ENCODE data around the gene CD79B.
"Not testable (repeated sequence)": the region's sequence is repeated elsewhere in the genome, so short reads cannot be mapped to it uniquely, and the experiment has no call there.

CD79B gene

GRCh38 chr17:63933598-63933997 is 1.5 kb upstream of the CD79B start:
- no peak for DNase-seq (ENCODE audit: low spot score)

DNA sequence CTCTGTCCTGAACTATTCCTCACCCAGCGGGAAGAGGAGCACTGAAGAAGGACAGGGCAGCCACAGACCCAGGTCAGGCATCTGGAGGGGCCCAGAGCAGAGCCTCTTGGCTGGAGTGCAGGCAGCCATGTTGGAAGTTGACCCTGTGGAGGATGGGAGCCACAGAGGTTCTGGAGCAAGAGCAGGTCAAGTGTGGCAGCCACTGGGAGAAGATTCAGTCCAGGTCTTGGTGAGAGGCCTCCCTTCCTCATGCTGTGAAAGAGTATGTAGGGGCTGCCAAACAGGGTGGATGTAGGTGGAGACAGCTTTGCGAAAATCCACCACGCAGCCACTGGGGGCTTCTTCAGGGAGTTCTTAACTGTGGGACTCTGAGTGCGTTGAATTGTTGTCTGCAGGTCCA is 590 bp upstream of the CD79B start:
- no peak for DNase-seq (ENCODE audit: low spot score)

DNA sequence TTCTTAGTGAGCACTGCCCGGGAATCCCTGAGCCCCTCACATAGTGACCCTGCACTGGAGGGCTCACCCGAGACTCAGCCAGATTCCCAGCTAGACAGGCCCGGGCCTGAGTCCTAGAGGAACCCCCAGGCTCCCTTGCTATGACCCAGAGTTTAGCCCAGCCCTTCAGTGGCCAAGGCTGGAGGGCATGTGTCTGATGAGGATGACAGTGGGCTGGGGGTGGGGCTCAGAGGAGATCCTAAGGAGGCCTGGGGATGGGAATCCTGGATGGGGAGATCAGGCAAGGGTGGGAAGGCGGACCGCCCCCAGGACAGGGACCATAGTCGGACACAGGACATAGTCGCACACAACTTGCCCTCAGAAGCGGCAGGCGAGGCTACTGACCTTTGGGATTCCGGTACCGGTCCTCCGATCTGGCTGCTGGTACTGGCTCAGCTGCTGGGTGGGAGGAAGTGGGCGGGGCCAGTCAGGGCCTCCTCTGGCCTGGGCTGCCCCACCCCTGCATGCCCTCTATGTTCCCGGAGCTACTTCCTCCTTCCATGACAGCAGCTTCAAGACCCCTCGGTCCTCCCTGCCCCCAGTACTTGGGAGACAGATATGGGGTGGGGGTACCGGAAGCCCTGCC is 1.1 kb downstream of the CD79B start:
- DNase-seq (ENCODE audit: low spot score): no peak

DNA sequence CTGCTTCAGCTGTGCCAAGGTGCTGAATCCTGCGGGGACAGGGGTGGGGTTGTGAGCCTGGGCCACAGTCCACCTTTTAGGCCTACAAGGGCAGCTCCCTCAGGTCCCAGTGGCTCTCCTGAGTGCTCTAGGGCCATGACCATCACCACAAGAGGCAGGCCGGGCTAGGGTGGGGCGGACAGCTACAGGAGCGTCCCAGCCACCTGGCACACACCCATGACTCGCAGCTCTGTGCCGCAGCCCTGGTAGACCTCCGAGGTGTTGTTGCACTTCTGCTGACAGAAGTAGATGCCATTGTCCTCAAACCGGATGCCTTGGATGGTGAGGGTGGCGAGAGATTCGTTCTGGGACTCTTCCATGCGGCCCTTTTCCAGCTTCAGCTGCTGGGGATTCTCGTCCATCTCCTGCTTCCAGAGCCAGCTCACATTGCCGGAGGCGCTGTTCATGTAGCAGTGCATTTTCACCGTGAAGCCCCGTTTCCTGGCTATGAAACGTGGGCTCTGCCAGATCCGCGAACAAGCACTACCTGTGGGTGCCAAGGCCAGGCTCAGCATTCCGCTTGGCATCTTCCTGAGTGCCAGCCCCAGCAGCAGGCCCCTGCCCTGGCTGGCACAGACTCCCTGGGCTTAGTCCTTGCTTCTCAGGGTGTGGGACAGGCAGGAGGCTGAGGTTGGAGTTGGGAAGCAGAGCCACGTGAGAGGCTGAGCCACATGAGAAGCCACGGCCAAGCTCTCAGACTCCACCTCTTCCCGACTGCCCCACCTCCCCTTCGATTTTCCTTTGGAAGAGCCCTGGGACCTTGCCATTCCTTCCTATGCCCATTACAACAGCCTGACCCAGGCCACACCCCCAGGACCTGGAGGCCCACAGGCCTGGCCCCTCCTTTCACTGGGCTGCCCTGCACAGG is 2.0 kb downstream of the CD79B start:
- no peak for DNase-seq (ENCODE audit: low spot score)

DNA sequence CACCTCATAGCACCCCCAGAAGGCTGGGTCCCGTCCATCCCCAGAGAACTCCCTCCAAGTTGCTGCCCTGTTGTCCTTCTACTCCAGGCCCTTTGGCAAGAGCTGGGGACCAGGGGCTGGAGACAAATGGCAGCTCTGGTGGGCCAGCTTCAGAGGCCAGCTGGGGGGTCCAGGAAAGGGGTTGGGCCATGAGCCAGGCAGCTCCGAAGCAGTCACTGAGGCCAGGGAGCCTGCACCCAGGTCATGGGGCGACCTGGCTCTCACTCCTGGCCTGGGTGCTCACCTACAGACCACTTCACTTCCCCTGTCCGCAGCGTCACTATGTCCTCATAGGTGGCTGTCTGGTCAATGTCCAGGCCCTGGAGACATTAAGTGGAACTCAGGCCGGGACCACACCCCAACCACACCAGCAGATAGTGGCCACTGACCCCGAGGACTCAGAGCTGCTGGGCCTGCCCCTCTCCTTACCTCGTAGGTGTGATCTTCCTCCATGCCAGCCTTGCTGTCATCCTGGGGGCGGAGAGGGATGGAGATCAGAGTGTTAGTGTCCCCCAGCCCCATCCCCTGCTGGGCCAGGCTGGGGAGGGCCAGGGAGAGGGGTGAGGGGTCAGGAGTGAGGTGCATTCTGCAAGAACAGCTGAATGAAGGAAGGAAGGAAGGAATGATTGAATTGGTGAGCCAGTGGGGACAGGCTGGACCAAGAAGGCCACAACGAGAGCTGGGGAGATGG is 3.0 kb downstream of the CD79B start:
- no peak for DNase-seq (ENCODE audit: low spot score)

GRCh38 chr17:63928172-63928666 is 3.9 kb downstream of the CD79B start:
- DNase-seq (ENCODE audit: low spot score): no peak

DNA sequence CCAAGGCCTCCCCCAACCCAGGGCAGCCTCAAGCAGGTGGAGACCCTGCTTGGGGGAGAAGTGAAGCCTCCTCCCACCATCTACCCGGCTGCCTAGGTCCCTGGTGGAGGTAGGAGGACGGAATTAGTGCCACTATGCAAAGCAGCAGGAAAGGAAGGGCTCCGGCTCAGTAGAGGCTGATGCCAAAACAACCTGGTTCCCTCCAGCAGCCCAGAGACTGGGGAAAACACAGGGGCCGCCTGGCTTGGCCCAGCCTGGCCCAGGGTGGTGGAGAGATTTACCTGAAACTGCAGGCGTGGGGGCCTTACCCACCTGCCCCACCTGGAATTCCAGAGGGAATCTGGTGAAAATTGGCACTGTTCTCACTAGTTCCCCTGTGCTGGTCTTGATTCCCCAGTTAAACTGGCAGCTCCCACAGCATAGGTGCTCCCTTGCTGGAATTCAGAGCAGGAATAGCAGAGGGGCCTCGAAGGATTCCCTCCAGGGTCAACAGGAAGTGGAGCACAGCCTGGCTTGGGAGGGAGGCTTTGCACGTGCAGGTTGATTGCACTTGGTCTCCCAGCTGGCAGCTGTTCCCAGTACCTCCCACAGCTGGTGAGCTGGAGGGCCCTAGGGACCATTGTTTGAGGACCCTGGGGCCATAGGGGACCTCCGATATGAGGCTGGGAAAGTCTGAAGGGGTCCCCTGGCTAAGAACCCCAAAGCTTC is 4.5 kb downstream of the CD79B start:
- no peak for DNase-seq (ENCODE audit: low spot score)

DNA sequence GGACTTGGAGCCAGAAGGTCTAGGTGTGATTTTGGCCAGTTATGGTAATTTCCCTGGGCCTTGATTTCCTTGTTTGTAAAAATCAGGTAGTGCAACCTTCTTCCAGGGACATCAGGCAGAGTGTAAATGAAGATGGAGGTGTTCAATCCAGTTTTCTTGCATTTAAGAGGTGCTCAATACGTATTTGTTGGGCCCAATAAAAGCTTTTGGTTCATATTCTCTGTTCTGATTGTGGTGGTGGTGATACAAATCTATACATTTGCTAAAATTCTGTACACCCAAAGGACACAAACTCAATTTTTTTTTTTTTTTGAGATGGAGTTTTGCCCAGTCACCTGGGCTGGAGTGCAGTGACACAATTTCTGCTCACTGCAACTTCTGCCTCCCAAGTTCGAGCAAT is 6.0 kb downstream of the CD79B start:
- no peak for DNase-seq (ENCODE audit: low spot score)

DNA sequence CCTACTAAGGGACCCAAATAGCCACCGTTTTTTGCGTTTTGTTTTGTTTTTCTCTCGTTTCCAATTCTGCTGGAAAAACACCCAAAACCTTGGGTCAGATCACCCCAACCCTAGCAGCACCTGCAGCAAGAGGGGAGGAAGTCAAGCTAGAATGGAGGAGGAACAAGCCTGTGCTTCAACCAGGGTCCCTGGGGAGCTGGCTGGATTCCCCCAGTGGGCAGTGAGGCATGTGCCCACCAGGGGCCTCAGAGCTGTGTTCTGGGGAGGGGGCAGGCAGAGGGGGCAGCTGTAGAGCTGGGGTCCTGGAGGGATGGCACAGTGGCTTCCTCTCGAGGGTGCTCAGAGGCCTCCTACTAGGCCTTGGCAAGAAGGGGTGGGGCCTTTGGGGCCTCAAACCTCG is 6.5 kb downstream of the CD79B start:
- DNase-seq (ENCODE audit: low spot score): no peak

- not testable (repeated sequence) for DNase-seq (ENCODE audit: low spot score)
Measured at GRCh38 chr17:63922402-63922801, 9.7 kb downstream of the CD79B start.

DNA sequence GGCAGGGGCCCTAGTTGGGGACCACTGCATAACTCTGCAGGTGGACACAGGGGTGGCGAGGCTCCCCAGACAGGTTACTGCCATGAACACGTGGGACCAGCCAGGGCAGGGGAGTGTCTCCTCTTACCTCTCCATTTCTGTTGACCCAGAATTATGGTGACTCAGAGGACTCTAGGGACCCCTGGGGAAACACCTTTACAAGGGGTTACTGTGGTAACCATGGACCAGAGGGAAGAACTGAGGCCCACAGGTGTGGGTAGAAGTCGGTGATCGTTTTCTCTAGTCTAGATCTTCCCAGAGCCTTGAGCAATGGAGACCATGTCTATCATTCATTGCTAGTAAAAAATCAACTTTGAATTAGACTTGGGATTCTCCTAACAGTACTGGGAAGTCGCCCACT is 11.4 kb downstream of the CD79B start:
- DNase-seq (ENCODE audit: low spot score): not testable (repeated sequence)

DNA sequence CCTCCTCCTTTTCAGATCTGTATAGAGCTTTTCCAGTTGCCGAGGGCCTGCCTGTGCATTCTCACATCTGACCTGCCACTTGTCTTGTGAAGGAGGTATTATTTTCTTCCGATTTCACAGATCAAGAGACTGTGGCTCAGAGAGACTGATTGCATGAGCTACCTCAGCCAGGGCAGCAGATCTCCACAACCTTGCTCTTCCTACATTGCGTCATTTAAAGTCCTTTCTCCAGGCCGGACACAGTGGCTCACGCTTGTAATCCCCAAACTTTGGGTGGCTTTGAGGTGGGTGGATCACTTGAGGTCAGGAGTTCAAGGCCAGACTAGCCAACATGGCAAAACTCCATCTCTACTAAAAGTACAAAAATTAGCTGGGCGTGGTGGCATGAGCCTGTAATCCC is 12.1 kb downstream of the CD79B start:
- DNase-seq (ENCODE audit: low spot score): not testable (repeated sequence)

GRCh38 chr17:63919311-63919723 is 12.8 kb downstream of the CD79B start:
- DNase-seq (ENCODE audit: low spot score): peak; percentile 51

GRCh38 chr17:63918789-63919305 is 13.3 kb downstream of the CD79B start, which contains the start of gene GH1:
Gene GH1, minus strand, starts transcription at chr17:63918839. Its CDS starts 63 bp downstream, at chr17:63918776.
- not testable (repeated sequence) for DNase-seq (ENCODE audit: low spot score)

GRCh38 chr17:63918305-63918704 is 13.8 kb downstream of the CD79B start:
- DNase-seq (ENCODE audit: low spot score): no peak

DNA sequence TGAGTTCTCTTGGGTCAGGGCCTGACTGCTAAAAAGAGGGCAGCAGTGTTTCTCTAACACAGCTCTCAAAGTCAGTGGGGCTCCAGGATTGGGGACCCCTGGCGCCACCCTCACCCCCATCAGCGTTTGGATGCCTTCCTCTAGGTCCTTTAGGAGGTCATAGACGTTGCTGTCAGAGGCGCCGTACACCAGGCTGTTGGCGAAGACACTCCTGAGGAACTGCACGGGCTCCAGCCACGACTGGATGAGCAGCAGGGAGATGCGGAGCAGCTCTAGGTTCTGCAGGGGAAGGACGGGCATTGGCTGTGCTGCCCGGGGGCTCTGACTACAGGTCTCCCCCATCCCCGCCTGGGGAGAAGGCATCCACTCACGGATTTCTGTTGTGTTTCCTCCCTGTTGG is 14.5 kb downstream of the CD79B start:
- DNase-seq (ENCODE audit: low spot score): no peak

- DNase-seq (ENCODE audit: low spot score): not testable (repeated sequence)
Measured at GRCh38 chr17:63917206-63917605, 14.9 kb downstream of the CD79B start.

DNA sequence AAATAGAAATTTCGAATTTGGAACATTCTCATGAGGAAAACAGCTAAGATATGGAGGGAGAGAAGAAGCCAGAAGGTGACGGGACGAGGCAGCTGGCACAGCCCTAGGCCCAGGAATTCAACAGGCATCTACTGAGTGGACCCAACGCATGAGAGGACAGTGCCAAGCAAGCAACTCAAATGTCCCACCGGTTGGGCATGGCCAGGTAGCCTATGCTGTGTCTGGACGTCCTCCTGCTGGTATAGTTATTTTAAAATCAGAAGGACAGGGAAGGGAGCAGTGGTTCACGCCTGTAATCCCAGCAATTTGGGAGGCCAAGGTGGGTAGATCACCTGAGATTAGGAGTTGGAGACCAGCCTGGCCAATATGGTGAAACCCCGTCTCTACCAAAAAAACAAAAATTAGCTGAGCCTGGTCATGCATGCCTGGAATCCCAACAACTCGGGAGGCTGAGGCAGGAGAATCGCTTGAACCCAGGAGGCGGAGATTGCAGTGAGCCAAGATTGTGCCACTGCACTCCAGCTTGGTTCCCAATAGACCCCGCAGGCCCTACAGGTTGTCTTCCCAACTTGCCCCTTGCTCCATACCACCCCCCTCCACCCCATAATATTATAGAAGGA is 15.5 kb downstream of the CD79B start:
- no peak for DNase-seq (ENCODE audit: low spot score)

DNA sequence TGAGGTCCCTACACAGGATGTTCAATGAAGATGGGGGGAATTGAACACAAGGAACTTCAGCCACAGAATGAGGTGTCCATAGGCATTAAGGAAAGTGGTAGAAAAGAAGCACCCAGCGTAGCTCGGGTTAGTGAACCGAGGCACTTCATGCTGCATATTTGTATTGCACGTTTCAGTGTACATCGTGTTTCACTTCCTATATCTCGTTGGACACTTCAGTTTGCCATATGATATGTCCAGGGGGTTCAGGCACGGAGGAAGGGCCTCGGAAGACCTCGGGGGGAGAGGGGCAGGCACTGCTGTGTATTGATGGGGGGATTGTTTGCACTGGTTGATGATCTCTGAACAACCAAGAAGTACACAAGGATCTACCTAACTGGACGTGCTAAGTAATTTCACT is 16.4 kb downstream of the CD79B start:
- not testable (repeated sequence) for DNase-seq (ENCODE audit: low spot score)

DNA sequence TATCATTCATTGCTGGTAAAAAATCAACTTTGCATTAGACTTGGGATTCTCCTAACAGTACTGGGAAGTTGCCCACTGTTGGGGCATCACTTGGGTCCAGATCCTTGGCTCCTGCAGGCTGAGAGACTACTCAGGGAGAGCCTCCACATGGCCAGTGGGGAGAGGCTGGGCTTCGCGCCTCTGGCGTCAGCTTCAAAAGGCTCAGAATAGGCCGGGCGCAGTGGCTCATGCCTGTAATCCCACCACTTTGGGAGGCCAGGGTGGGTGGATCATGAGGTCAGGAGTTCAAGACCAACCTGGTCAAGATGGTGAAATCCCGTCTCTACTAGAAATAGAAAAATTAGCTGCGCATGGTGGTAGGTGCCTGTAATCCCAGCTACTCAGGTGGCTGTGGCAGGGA is 17.7 kb downstream of the CD79B start:
- no peak for DNase-seq (ENCODE audit: low spot score)

DNA sequence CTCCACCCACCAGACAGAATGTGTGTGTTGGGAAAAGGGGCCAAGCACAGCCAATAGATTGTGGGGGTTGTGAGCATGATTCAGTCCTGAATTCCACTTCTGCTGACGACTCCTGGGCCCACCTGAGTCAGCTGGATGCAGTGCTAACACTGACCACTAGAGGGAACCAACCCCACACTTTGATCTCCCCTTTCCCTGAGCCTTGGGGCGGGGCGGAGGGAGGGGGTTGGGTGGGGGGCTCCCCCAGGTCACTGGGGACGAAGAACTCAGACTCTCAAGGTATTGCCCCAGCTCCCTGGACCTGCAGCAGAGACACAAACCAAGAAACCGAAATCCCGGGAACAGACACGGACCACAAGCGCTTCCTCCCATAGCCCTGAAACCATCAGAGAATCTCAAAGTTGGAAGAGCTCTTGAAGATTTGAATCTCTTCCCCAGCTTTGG is 20.5 kb downstream of the CD79B start:
- DNase-seq (ENCODE audit: low spot score): peak; percentile 46
